ENCODE measurements around the gene XPO5. TPM values are rescaled to one million over a fixed set of nuclear protein-coding genes. Genes with fewer than 3 reads are reported as not detected.

The XPO5 gene
- total RNA-seq, 6 experiments from 2014 or later = 30.5 to 41.1 (median 35.6) TPM

GRCh38 chr6:43613721-43614395 lies 38.0 kb upstream of the XPO5 start:
- H3K27me3 Mint-ChIP-seq (ENCODE audit: insufficient read depth) = peaks cover 5% of the 10 kb centered on the region; the same call in 1 of the 2 replicates
- no peak for TF ChIP-seq CTCF (IDR thresholded peaks at IDR 0.05)
- H3K4me1 Mint-ChIP-seq (ENCODE audit: low read depth) = peaks cover 36% of the 10 kb centered on the region
- peak overlapping the region; percentile 38 for H3K27ac Mint-ChIP-seq
- H3K9me3 Mint-ChIP-seq = no peaks in the 10 kb centered on the region
- H3K36me3 Mint-ChIP-seq (ENCODE audit: low read depth) = peaks cover 25% of the 10 kb centered on the region
- DNase-seq = no peak
- H3K4me3 Mint-ChIP-seq = no peak overlapping the region

- peak overlapping the region; percentile 74; the same call in 1 of the 2 replicates for H3K27ac Mint-ChIP-seq
- no peak for DNase-seq
- H3K4me1 Mint-ChIP-seq (ENCODE audit: low read depth) = peaks cover 46% of the 10 kb centered on the region
- no peaks in the 10 kb centered on the region for H3K27me3 Mint-ChIP-seq (ENCODE audit: insufficient read depth)
- TF ChIP-seq CTCF (IDR thresholded peaks at IDR 0.05) = no peak
- H3K4me3 Mint-ChIP-seq = 0 out of 2 replicates have a peak overlapping the region, but pooled peaks have one; percentile 18
- no peaks in the 10 kb centered on the region for H3K9me3 Mint-ChIP-seq
- H3K36me3 Mint-ChIP-seq (ENCODE audit: low read depth) = peaks cover 36% of the 10 kb centered on the region
These were observed 34.6 kb upstream of the XPO5 start for GRCh38 chr6:43610431-43610830.

- H3K36me3 Mint-ChIP-seq (ENCODE audit: low read depth) = peaks cover 36% of the 10 kb centered on the region
- H3K9me3 Mint-ChIP-seq = no peaks in the 10 kb centered on the region
- no peak for TF ChIP-seq CTCF (IDR thresholded peaks at IDR 0.05)
- H3K4me1 Mint-ChIP-seq (ENCODE audit: low read depth) = peaks cover 46% of the 10 kb centered on the region
- no peak overlapping the region for H3K4me3 Mint-ChIP-seq
- H3K27me3 Mint-ChIP-seq (ENCODE audit: insufficient read depth) = no peaks in the 10 kb centered on the region
- no peak for DNase-seq
- 0 out of 2 replicates have a peak overlapping the region, but pooled peaks have one; percentile 9 for H3K27ac Mint-ChIP-seq
These were observed 33.6 kb upstream of the XPO5 start for GRCh38 chr6:43609402-43609801.

GRCh38 chr6:43608807-43609206 lies 33.0 kb upstream of the XPO5 start:
- no peaks in the 10 kb centered on the region for H3K9me3 Mint-ChIP-seq
- H3K27me3 Mint-ChIP-seq (ENCODE audit: insufficient read depth) = no peaks in the 10 kb centered on the region
- H3K4me1 Mint-ChIP-seq (ENCODE audit: low read depth) = peaks cover 48% of the 10 kb centered on the region
- peaks cover 35% of the 10 kb centered on the region for H3K36me3 Mint-ChIP-seq (ENCODE audit: low read depth)
- peak overlapping the region; percentile 9; the same call in 1 of the 2 replicates for H3K27ac Mint-ChIP-seq
- H3K4me3 Mint-ChIP-seq = no peak overlapping the region
- no peak for DNase-seq
- TF ChIP-seq CTCF (IDR thresholded peaks at IDR 0.05) = no peak

GRCh38 chr6:43608310-43608763 lies 32.5 kb upstream of the XPO5 start:
- Mint-ChIP-seq H3K4me1 (ENCODE audit: low read depth) (peaks cover 48% of the 10 kb centered on the region), H3K27ac (no peak overlapping the region), H3K27me3 (ENCODE audit: insufficient read depth) (no peaks in the 10 kb centered on the region), H3K4me3 (no peak overlapping the region), H3K36me3 (ENCODE audit: low read depth) (peaks cover 36% of the 10 kb centered on the region), H3K9me3 (no peaks in the 10 kb centered on the region)
- TF ChIP-seq CTCF (IDR thresholded peaks at IDR 0.05) = peak; percentile 93
- DNase-seq = peak; percentile 62
